Tibial artery (tissue), 4 donors: ENCODE data around the gene FARP1.

Experiments used
- DNase-seq, 2 donors: peaks; one replicate each; pipeline ENCODE4 v3.0.0-alpha.2; 2019
- H3K27ac ChIP-seq, 2 donors: fragments of 200-600 bp; sonication (generic) in 1 of 2; 1 replicate in 1 of 2; 2 replicates in 1 of 2; pipeline ENCODE4 v1.5.1; 2018 to 2019; ENCODE audit warnings: mild to moderate bottlenecking in 1 of 2
- H3K27me3 ChIP-seq, 2 donors: fragments of 200-600 bp; sonication (generic) in 1 of 2; one replicate each; pipeline versions ENCODE4 v1.5.1 to v1.6.0; 2016 to 2019
- H3K36me3 ChIP-seq, 3 donors: fragments of 200-600 bp; sonication (generic) in 2 of 3; one replicate each; pipeline ENCODE4 v1.5.1; 2016 to 2019; ENCODE audit warnings: mild to moderate bottlenecking in 2 of 3
- H3K4me1 ChIP-seq, 4 donors: fragments of 200-600 bp; sonication (generic) in 2 of 4; 1 replicate in 3 of 4; 2 replicates in 1 of 4; pipeline ENCODE4 v1.5.1; 2016 to 2019
- H3K4me3 ChIP-seq, 2 donors: fragments of 200-600 bp; sonication (generic) in 1 of 2; 1 replicate in 1 of 2; 2 replicates in 1 of 2; pipeline ENCODE4 v1.5.1; 2018 to 2019; ENCODE audit warnings: mild to moderate bottlenecking in 2 of 2
- H3K9me3 ChIP-seq, 3 donors: fragments of 200-600 bp; sonication (generic) in 1 of 3; one replicate each; pipeline ENCODE4 v1.5.1; 2016 to 2019
- CTCF ChIP-seq, 2 experiments: fragments of 200-600 bp in 1 of 2; fragments of 450-650 bp in 1 of 2; IDR thresholded peaks; one replicate each; pipeline ENCODE4 v1.5.1; 2017 to 2019; ENCODE audit warnings: antibody characterized with exemption in 2 of 2, mild to moderate bottlenecking in 1 of 2, moderate library complexity in 1 of 2
- intact Hi-C: fragments of 100-400 bp; cut with DNase I; formaldehyde crosslinking; loops from one replicate; pipeline ENCODE4 v1.15.0; 2023; ENCODE audit warnings: low total_unique reads

Gene FARP1

GRCh38 chr13:98338310-98338709, 195.4 kb downstream of the FARP1 start:
- no peak overlapping the region for H3K4me3 ChIP-seq
- H3K27me3 ChIP-seq, result no peaks in the 10 kb centered on the region
- H3K27ac ChIP-seq, result no peak overlapping the region
- no peaks in the 10 kb centered on the region for H3K4me1 ChIP-seq
- intact Hi-C loops, result no loop called here
- no peaks in the 10 kb centered on the region for H3K9me3 ChIP-seq
- no peak for TF ChIP-seq CTCF (IDR thresholded peaks at IDR 0.05)
- no peak for DNase-seq
- H3K36me3 ChIP-seq, result no peaks in the 10 kb centered on the region

DNA sequence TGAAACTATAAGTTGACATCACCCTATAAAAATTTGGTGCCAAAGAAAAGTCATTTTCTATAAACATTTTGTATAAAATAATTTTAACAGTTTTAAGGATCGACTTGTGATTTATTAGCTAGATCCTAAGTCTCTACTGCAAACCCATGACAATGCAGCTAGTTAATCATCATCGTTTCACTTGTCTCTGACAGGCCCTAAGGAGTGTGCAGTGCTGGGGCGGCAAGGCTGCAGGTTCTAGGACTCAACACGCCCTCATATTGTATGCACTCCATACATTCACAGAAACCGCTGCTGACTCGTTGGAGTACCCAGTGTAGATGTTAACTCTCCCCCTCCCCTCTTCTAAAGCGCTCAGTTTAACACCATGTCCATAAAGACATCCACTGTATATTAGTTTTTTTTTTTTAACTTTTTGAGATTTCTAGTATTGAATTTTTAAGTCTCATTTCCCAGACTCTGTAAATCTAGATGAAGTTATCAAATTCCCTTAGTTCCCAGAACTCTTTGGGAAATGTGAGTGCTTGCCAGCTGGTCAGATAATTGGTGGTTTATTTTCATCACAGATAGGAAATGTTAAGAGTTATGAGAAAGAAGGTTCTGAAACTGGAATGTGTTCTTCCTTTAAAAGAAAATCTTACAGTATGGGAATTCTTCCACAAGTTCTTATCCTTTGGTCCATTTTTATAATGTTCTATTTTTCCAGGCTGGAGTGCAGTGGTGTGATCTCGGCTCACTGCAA, 197.0 kb downstream of the FARP1 start:
- intact Hi-C loops, result no loop called here
- H3K36me3 ChIP-seq, result no peaks in the 10 kb centered on the region
- DNase-seq, result no peak

GRCh38 chr13:98342953-98343352, 200.1 kb downstream of the FARP1 start:
- H3K27ac ChIP-seq, result no peak overlapping the region
- H3K4me3 ChIP-seq, result no peak overlapping the region
- H3K4me1 ChIP-seq, result peaks cover 0 to under 1% (median 0%) of the 10 kb centered on the region in 4 donors
- TF ChIP-seq CTCF (IDR thresholded peaks at IDR 0.05), result no peak
- no peaks in the 10 kb centered on the region for H3K27me3 ChIP-seq
- H3K36me3 ChIP-seq, result peaks cover 0 to 6% (median 0%) of the 10 kb centered on the region in 3 donors
- intact Hi-C loops, result no loop called here
- DNase-seq, result no peak
- H3K9me3 ChIP-seq, result no peaks in the 10 kb centered on the region

More for the DNA sequence above, 197.0 kb downstream of the FARP1 start:
- no peaks in the 10 kb centered on the region for H3K4me1 ChIP-seq
- no peaks in the 10 kb centered on the region for H3K27me3 ChIP-seq
- TF ChIP-seq CTCF (IDR thresholded peaks at IDR 0.05), result no peak
- H3K27ac ChIP-seq, result no peak overlapping the region
- H3K4me3 ChIP-seq, result no peak overlapping the region
- H3K9me3 ChIP-seq, result no peaks in the 10 kb centered on the region

DNA sequence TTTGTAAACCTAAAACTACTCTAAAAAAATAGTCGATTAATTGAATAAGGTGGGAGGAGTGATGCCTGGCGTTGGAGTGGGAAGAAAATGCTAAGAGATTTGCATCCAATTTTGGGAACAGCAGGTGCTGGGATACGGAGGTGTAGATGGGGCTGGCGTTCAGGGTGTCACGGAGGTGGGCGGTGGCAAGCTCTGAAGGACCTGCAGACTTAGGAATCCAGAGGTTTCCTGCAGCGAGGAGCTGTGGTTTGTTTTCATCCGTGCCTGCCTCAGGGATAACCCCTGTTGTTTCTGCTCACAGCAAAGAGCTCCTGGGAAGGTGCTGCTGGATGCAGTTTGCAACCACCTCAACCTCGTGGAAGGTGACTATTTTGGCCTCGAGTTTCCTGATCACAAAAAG, 200.6 kb downstream of the FARP1 start:
- Histone ChIP-seq H3K4me3 (no peak overlapping the region), H3K4me1 (peaks cover 0 to 5% (median 1%) of the 10 kb centered on the region in 4 donors), H3K27me3 (no peaks in the 10 kb centered on the region), H3K9me3 (no peaks in the 10 kb centered on the region), H3K27ac (no peak overlapping the region), H3K36me3 (peaks cover 0 to 6% (median 0%) of the 10 kb centered on the region in 3 donors)
- TF ChIP-seq CTCF (IDR thresholded peaks at IDR 0.05), result no peak
- no peak for DNase-seq
- intact Hi-C loops, result no loop called here

DNA sequence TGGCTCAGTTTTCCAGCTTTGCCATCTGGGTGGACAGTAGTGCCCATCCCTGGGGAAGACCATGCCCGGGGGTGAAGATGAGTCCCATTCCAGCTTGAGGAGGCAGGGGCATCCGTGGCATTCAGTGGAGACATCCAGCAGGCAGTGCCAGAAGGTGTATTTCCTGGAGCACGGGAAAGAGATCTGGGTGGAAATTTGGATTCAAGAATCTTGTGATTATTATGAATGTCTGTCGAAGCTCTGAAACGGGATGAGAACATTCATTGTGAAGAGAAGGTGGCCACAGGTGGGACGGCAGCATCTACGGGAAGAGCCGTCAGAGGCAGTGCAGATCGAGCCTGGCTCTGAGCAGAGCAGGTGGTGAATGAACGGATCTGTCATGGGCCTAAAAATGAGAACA, 201.5 kb downstream of the FARP1 start:
- H3K27ac ChIP-seq, result no peak overlapping the region
- no peak for DNase-seq

More for the DNA sequence above, 201.5 kb downstream of the FARP1 start:
- Histone ChIP-seq H3K9me3 (no peaks in the 10 kb centered on the region), H3K4me1 (peaks cover 0 to 13% (median 1%) of the 10 kb centered on the region in 4 donors), H3K4me3 (no peak overlapping the region), H3K27me3 (no peaks in the 10 kb centered on the region), H3K36me3 (peaks cover 0 to 6% (median 0%) of the 10 kb centered on the region in 3 donors)
- no peak for TF ChIP-seq CTCF (IDR thresholded peaks at IDR 0.05)
- intact Hi-C loops, result no loop called here
